ENCODE data around the gene MEF2C. TPM values are rescaled to one million over a fixed set of nuclear protein-coding genes. Genes with fewer than 3 reads are reported as not detected.

The MEF2C gene
- total RNA-seq, 2 donors from 2014 or later = 0.64 to 0.86 TPM

DNA sequence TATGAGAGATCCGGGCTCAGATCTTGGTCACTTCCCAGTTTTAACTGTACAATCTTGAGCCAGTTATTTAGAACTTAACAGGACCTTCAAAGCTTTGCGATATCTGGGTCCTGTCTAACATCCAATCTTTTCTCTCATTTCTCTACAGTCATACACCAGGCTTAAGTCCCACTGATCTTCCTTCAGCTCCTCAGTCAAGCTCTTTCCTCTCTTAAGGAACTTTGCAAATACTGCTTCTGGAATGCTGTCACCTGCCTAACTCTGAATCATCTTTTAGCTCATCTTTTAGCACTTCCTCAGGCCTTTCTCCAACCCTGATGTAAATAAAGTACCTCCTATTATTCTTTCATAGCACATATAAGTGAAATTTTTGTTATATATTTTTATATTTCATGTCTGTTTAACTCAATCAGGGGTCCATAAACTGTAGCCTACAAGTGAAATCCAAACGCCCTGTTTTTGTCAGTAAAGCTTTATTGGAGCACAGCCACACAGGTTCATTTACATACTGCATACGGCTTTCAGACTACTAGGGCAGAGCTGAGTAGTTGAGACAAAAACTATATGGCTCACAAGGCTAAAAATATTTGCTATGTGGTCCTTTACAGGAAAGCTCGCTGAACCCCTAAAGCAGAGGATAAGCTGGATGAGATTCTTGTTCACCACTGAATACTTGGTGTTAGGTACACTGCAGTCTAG is 63.5 kb downstream of the MEF2C start:
- H3K9me3 ChIP-seq (ENCODE audit: control insufficient read depth, low read length) = no peaks in the 10 kb centered on the region
- Mint-ChIP-seq H3K27me3 (ENCODE audit: insufficient read depth) (no peaks in the 10 kb centered on the region), H3K27ac (peak overlapping the region; percentile 6), H3K36me3 (ENCODE audit: low read depth) (no peaks in the 10 kb centered on the region), H3K9me3 (no peaks in the 10 kb centered on the region), H3K4me3 (no peak overlapping the region), H3K4me1 (peaks cover 9% of the 10 kb centered on the region)
- 83 to 92% methylated on average over 2 to 5 of the region's 5 CpGs for WGBS, 2 experiments (ENCODE audit: insufficient coverage in 1 of 2, insufficient read length in 1 of 2)
- TF ChIP-seq, protein P1, sequence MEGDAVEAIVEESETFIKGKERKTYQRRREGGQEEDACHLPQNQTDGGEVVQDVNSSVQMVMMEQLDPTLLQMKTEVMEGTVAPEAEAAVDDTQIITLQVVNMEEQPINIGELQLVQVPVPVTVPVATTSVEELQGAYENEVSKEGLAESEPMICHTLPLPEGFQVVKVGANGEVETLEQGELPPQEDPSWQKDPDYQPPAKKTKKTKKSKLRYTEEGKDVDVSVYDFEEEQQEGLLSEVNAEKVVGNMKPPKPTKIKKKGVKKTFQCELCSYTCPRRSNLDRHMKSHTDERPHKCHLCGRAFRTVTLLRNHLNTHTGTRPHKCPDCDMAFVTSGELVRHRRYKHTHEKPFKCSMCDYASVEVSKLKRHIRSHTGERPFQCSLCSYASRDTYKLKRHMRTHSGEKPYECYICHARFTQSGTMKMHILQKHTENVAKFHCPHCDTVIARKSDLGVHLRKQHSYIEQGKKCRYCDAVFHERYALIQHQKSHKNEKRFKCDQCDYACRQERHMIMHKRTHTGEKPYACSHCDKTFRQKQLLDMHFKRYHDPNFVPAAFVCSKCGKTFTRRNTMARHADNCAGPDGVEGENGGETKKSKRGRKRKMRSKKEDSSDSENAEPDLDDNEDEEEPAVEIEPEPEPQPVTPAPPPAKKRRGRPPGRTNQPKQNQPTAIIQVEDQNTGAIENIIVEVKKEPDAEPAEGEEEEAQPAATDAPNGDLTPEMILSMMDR (conservative IDR thresholded peaks at IDR 0.05) = no peak
- H3K4me1 ChIP-seq (ENCODE audit: control insufficient read depth, insufficient read depth, low read length) = no peaks in the 10 kb centered on the region
- no peak overlapping the region for H3K4me3 ChIP-seq (ENCODE audit: low read length)
- DNase-seq = no peak
- no peaks in the 10 kb centered on the region for H3K27me3 ChIP-seq (ENCODE audit: control insufficient read depth, insufficient read depth, low read length, poor library complexity, severe bottlenecking)
- H3K36me3 ChIP-seq (ENCODE audit: control insufficient read depth, insufficient read depth, low read length) = no peaks in the 10 kb centered on the region
- no peak overlapping the region for H3K27ac ChIP-seq (ENCODE audit: low read depth, low read length)
- no peak overlapping the region for H3K9ac ChIP-seq (ENCODE audit: extremely low read depth, low read length, poor library complexity, severe bottlenecking)

DNA sequence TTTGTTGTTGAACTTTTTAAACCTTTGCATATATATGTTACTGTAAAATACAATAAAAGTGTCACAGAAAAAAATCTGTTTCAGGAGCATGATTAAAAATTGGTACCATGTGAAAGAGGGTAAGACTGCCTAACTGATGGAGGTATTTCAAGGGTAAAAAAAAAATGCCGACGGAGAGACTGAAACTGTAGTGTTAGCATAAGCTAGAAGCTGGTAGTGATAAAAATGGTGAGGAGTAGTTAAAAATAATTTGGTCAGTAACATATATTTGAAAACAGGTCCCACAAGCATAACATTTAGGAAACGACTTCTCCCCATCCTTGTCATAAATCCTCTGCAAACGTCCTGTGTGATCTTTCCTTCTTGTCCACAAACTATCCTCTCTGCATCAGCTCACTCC is 64.7 kb downstream of the MEF2C start:
- no peaks in the 10 kb centered on the region for H3K4me1 ChIP-seq (ENCODE audit: control insufficient read depth, insufficient read depth, low read length)
- Mint-ChIP-seq H3K27me3 (ENCODE audit: insufficient read depth) (no peaks in the 10 kb centered on the region), H3K36me3 (ENCODE audit: low read depth) (no peaks in the 10 kb centered on the region), H3K9me3 (no peaks in the 10 kb centered on the region), H3K4me3 (no peak overlapping the region), H3K27ac (no peak overlapping the region), H3K4me1 (peaks cover 17% of the 10 kb centered on the region)
- TF ChIP-seq, protein P1 (conservative IDR thresholded peaks at IDR 0.05) = no peak
- no peak overlapping the region for H3K27ac ChIP-seq (ENCODE audit: low read depth, low read length)
- H3K9me3 ChIP-seq (ENCODE audit: control insufficient read depth, low read length) = no peaks in the 10 kb centered on the region
- no peak overlapping the region for H3K4me3 ChIP-seq (ENCODE audit: low read length)
- 86 to 87% methylated on average over 3 to 4 of the region's 4 CpGs for WGBS, 2 experiments (ENCODE audit: insufficient coverage in 1 of 2, insufficient read length in 1 of 2)
- no peak for DNase-seq
- H3K9ac ChIP-seq (ENCODE audit: extremely low read depth, low read length, poor library complexity, severe bottlenecking) = no peak overlapping the region
- no peaks in the 10 kb centered on the region for H3K36me3 ChIP-seq (ENCODE audit: control insufficient read depth, insufficient read depth, low read length)
- H3K27me3 ChIP-seq (ENCODE audit: control insufficient read depth, insufficient read depth, low read length, poor library complexity, severe bottlenecking) = no peaks in the 10 kb centered on the region

DNA sequence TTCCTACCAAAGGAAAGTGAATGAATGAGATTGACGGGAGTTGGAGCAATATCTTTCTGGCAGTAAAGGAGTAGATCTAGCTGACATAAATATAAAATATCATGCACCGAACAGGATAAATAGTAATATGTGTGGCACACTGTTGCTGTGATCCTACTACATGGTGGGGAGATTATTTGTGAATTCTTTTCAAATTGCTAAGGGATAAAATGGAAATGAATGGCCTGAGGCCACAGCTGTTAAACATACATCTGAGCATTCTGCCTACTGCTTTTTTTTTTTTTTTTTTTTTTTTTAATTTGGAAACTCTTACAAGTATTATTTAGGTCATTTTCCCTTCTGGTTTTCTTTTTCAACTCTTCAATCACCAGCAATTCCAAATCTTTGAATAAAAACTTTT is 66.8 kb downstream of the MEF2C start:
- H3K27me3 Mint-ChIP-seq (ENCODE audit: insufficient read depth) = no peaks in the 10 kb centered on the region
- no peaks in the 10 kb centered on the region for H3K9me3 Mint-ChIP-seq
- TF ChIP-seq, protein P1 (conservative IDR thresholded peaks at IDR 0.05) = no peak
- DNase-seq = no peak
- no peaks in the 10 kb centered on the region for H3K4me1 ChIP-seq (ENCODE audit: control insufficient read depth, insufficient read depth, low read length)
- 95% methylated on average over 2 of the region's 2 CpGs; no CpG with 5 or more reads in 1 of the 2 experiments for WGBS, 2 experiments (ENCODE audit: insufficient coverage in 1 of 2, insufficient read length in 1 of 2)
- H3K36me3 Mint-ChIP-seq (ENCODE audit: low read depth) = no peaks in the 10 kb centered on the region
- H3K4me3 ChIP-seq (ENCODE audit: low read length) = no peak overlapping the region
- no peak overlapping the region for H3K9ac ChIP-seq (ENCODE audit: extremely low read depth, low read length, poor library complexity, severe bottlenecking)
- H3K9me3 ChIP-seq (ENCODE audit: control insufficient read depth, low read length) = no peaks in the 10 kb centered on the region
- H3K27me3 ChIP-seq (ENCODE audit: control insufficient read depth, insufficient read depth, low read length, poor library complexity, severe bottlenecking) = no peaks in the 10 kb centered on the region
- no peaks in the 10 kb centered on the region for H3K36me3 ChIP-seq (ENCODE audit: control insufficient read depth, insufficient read depth, low read length)
- H3K27ac ChIP-seq (ENCODE audit: low read depth, low read length) = no peak overlapping the region
- H3K4me1 Mint-ChIP-seq = peaks cover 17% of the 10 kb centered on the region
- no peak overlapping the region for H3K27ac Mint-ChIP-seq
- H3K4me3 Mint-ChIP-seq = no peak overlapping the region
